MM.1S (cell line): ENCODE measurements around the gene RERGL.

Experiments used
- CTCF ChIP-seq: fragments of 300-600 bp; sonication (generic); IDR thresholded peaks from 2 replicates; pipeline ENCODE4 v1.5.1; 2016; ENCODE audit warnings: antibody characterized with exemption, low read length, mixed read lengths
- EZH2phosphoT487 ChIP-seq: fragments of 300-600 bp; sonication (generic); IDR thresholded peaks from 2 replicates; pipeline ENCODE4 v1.6.1; 2018; ENCODE audit warnings: antibody characterized with exemption, low read length

GRCh38 chr12:18074001-18074400 is 16.0 kb downstream of the RERGL start:
- TF ChIP-seq CTCF, result no peak
- TF ChIP-seq EZH2phosphoT487, result no peak
